Ascending aorta (tissue), 2 donors: ENCODE measurements around the gene PARVB. TPM values are rescaled to one million over a fixed set of nuclear protein-coding genes. Genes with fewer than 3 reads are reported as not detected.

ENCODE experiments used
- DNase-seq, 2 donors: peaks; one replicate each; pipeline ENCODE4 v3.0.0-alpha.2; 2019; ENCODE audit warnings: low spot score in 2 of 2
- H3K27ac ChIP-seq, 2 donors: fragments of 200-600 bp; sonication (generic); one replicate each; pipeline ENCODE4 v1.5.1; 2016 to 2017; ENCODE audit warnings: mild to moderate bottlenecking in 1 of 2
- H3K27me3 ChIP-seq: fragments of 200-600 bp; sonication (generic); one replicate; pipeline ENCODE4 v1.5.1; 2017
- H3K36me3 ChIP-seq, 2 donors: fragments of 200-600 bp; sonication (generic); one replicate each; pipeline ENCODE4 v1.5.1; 2016
- H3K4me1 ChIP-seq, 2 donors: fragments of 200-600 bp; sonication (generic); one replicate each; pipeline ENCODE4 v1.5.1; 2016 to 2017; ENCODE audit warnings: mild to moderate bottlenecking in 1 of 2
- H3K4me3 ChIP-seq, 2 donors: fragments of 200-600 bp; sonication (generic); one replicate each; pipeline ENCODE4 v1.5.1; 2016 to 2017; ENCODE audit warnings: mild to moderate bottlenecking in 1 of 2
- H3K9me3 ChIP-seq, 2 donors: fragments of 200-600 bp; sonication (generic); one replicate each; pipeline ENCODE4 v1.5.1; 2016
- CTCF ChIP-seq, 3 experiments: fragments of 200-600 bp in 2 of 3; fragments of 450-650 bp in 1 of 3; sonication (generic) in 2 of 3; IDR thresholded peaks; one replicate each; pipeline ENCODE4 v1.5.1; 2016 to 2019; ENCODE audit warnings: antibody characterized with exemption in 3 of 3, mild to moderate bottlenecking in 1 of 3, moderate library complexity in 1 of 3
- intact Hi-C: fragments of 100-400 bp; cut with DNase I; formaldehyde crosslinking; loops from one replicate; pipeline ENCODE4 v1.15.1; 2023
- total RNA-seq: library from RNA; depleted of rRNA; stranded (reverse); fragments of >200 nt; gene quantifications from one replicate; pipeline ENCODE4 v1.1.0, GENCODE V29; 2016

The PARVB gene
- total RNA-seq, 1 donor from 2014 or later: 33.8 TPM

- no peak for DNase-seq
- no peak overlapping the region for H3K27ac ChIP-seq
- TF ChIP-seq CTCF (IDR thresholded peaks at IDR 0.05): no peak
- no peaks in the 10 kb centered on the region for H3K9me3 ChIP-seq
- intact Hi-C loops: no loop called here
- no peaks in the 10 kb centered on the region for H3K4me1 ChIP-seq
- no peaks in the 10 kb centered on the region for H3K27me3 ChIP-seq
- H3K4me3 ChIP-seq: no peak overlapping the region
- H3K36me3 ChIP-seq: no peaks in the 10 kb centered on the region
Measured at GRCh38 chr22:44196731-44197131, 172.6 kb downstream of the PARVB start.

- H3K36me3 ChIP-seq: no peaks in the 10 kb centered on the region
- no peaks in the 10 kb centered on the region for H3K4me1 ChIP-seq
- H3K4me3 ChIP-seq: no peak overlapping the region
- intact Hi-C loops: no loop called here
- H3K9me3 ChIP-seq: no peaks in the 10 kb centered on the region
- H3K27ac ChIP-seq: no peak overlapping the region
- DNase-seq: no peak
- TF ChIP-seq CTCF (IDR thresholded peaks at IDR 0.05): no peak
- no peaks in the 10 kb centered on the region for H3K27me3 ChIP-seq
Measured at GRCh38 chr22:44197271-44197670, 173.2 kb downstream of the PARVB start.

GRCh38 chr22:44199164-44199563 lies 175.1 kb downstream of the PARVB start:
- no peak for DNase-seq

GRCh38 chr22:44199866-44200265 lies 175.8 kb downstream of the PARVB start:
- no peak overlapping the region for H3K27ac ChIP-seq
- H3K36me3 ChIP-seq: no peaks in the 10 kb centered on the region
- H3K27me3 ChIP-seq: no peaks in the 10 kb centered on the region
- TF ChIP-seq CTCF (IDR thresholded peaks at IDR 0.05): no peak
- no peaks in the 10 kb centered on the region for H3K9me3 ChIP-seq
- DNase-seq: no peak
- no peak overlapping the region for H3K4me3 ChIP-seq
- intact Hi-C loops: no loop called here
- no peaks in the 10 kb centered on the region for H3K4me1 ChIP-seq

More at GRCh38 chr22:44199164-44199563, 175.1 kb downstream of the PARVB start:
- intact Hi-C loops: no loop called here
- Histone ChIP-seq H3K27me3 (no peaks in the 10 kb centered on the region), H3K27ac (no peak overlapping the region), H3K9me3 (no peaks in the 10 kb centered on the region), H3K4me1 (no peaks in the 10 kb centered on the region), H3K36me3 (no peaks in the 10 kb centered on the region), H3K4me3 (no peak overlapping the region)
- no peak for TF ChIP-seq CTCF (IDR thresholded peaks at IDR 0.05)

- H3K27me3 ChIP-seq: no peaks in the 10 kb centered on the region
- no peaks in the 10 kb centered on the region for H3K9me3 ChIP-seq
- H3K27ac ChIP-seq: no peak overlapping the region
- no peak for DNase-seq
- TF ChIP-seq CTCF (IDR thresholded peaks at IDR 0.05): no peak
- intact Hi-C loops: no loop called here
- H3K36me3 ChIP-seq: no peaks in the 10 kb centered on the region
- H3K4me3 ChIP-seq: no peak overlapping the region
- no peaks in the 10 kb centered on the region for H3K4me1 ChIP-seq
Measured at GRCh38 chr22:44200451-44200850, 176.3 kb downstream of the PARVB start.

GRCh38 chr22:44200855-44201550 lies 176.9 kb downstream of the PARVB start:
- H3K27me3 ChIP-seq: no peaks in the 10 kb centered on the region
- TF ChIP-seq CTCF (IDR thresholded peaks at IDR 0.05): no peak
- H3K27ac ChIP-seq: no peak overlapping the region

More at GRCh38 chr22:44200855-44201550, 176.9 kb downstream of the PARVB start:
- Histone ChIP-seq H3K4me3 (no peak overlapping the region), H3K9me3 (no peaks in the 10 kb centered on the region), H3K36me3 (no peaks in the 10 kb centered on the region), H3K4me1 (no peaks in the 10 kb centered on the region)
- DNase-seq: no peak
- intact Hi-C loops: no loop called here
